HPDE6-E6E7 (cell line): ENCODE results near the gene SPARCL1.
"Not testable (repeated sequence)": the region's sequence is repeated elsewhere in the genome, so short reads cannot be mapped to it uniquely, and the experiment has no call there.

ENCODE experiments used
- DNase-seq: peaks from one replicate; pipeline ENCODE4 v3.0.0; 2011; ENCODE audit warnings: missing footprints; ENCODE audit errors: extremely low spot score

The SPARCL1 gene

DNA sequence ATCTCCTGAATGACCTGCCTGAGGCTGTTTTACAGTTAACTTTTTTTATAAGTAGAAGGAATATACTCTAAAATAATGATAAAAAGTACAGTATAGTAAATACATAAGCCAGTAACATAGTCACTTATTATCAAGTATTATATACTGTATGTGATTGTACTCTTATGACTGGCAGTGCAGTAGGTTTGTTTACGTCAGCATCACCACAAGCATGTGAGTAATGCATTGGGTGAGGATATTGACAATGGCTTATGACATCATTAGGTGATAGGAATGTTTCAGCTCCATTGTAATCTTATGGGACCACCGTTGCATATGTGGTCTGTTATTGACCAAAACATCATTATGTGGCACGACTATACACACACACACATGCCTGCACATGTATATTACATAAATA is 86.3 kb downstream of the SPARCL1 start:
- DNase-seq: no peak

DNA sequence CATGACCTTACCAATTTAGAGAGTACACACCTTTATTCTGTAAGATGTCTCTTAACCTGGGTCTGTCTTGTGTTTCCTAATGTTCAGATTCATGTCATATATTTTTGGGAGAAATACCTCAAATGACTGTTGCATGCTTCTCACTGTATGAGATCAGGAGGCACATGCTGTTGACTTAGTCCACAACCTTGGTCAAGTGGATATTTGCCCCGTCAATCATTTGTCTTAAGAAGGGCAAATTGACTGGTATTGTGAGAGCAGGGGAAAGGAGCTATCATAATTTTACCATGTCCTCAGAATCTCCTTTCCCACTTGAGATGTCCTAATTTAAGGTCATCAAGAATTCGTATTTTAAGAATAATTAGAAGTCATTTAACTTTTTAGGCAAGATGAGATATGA is 95.8 kb downstream of the SPARCL1 start:
- DNase-seq: no peak

DNA sequence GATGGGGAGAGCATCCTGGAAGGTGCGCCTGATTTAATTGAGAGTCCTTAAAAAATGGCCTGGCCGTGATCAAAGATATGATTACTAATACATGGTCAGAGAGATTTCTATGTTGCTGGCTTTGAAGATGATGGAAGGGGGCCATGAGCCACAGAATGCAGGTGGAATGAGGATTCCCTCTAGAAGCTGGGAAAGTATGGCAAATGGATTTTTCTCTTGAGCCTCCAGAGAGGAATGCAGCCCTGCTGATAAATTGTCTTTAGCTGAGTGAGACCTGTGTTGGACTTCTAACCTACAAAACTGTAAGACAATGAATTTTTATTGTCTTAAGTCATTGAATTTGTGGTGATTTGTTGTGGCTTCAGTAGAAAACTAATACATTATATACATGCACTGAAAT is 99.1 kb downstream of the SPARCL1 start:
- no peak for DNase-seq

DNA sequence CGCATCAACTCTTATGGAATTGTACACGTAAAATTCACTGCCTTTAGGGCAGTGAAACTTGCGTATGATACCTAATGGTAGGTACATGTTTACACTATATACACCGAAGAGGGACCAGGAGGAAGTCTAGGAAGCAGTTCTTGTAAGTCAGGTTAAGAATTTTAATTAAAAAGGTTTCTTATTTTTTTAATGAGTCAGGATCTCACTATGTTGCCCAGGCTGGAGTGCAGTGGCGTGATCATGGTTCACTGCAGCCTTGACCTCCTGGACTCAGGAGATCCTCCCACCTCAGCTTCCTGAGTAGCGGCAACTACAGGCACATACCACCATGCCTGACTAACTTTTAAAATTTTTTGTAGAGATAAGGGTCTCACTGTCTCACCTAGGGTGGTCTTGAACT is 100.2 kb downstream of the SPARCL1 start:
- no peak for DNase-seq

DNA sequence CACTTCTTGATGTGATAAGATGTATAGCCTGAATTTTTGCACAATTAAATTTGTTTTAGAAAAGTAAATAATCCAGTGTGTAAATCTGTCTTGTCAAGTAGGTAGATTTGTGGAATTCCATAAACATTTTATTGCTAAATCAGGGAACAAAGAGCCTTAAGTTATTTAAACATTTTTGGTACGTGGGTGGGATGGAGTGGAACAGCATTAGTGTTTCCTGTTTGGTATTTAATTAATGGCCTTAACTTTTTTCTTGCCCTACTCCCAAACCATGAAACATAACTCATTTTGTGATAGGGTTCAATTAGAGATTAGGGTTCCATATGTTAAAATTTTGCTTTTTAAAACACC is 101.7 kb downstream of the SPARCL1 start:
- DNase-seq: no peak

DNA sequence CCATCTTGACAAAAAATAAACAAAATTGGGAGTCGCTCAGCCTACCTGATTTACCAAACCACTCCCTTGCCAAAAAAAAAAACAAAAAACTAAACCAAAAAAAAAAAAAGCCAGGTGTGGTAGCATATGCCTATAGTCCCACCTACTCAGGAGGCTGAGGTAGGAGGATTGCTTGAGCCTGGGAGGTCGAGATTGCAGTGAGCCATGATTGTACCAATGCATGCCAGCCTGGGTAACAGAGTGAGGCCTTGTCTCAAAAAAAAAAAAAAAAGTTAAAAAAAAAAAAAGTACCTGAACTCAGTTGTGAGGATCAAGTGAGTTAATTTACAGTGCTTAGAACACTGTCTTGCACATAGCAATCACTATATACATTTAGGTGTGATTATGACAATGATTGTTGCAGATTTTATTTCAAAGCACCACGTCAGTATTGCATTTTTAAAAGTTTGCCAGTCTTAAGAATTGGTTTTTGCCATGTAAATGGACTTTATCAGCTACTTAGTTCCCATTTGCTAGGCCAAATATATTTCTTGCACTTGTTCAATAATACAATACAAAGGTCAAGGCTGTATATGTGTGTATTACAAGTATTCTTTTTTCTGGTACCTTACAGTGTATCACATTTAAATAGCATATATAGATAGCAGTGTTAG is 102.2 kb downstream of the SPARCL1 start:
- no peak for DNase-seq

DNA sequence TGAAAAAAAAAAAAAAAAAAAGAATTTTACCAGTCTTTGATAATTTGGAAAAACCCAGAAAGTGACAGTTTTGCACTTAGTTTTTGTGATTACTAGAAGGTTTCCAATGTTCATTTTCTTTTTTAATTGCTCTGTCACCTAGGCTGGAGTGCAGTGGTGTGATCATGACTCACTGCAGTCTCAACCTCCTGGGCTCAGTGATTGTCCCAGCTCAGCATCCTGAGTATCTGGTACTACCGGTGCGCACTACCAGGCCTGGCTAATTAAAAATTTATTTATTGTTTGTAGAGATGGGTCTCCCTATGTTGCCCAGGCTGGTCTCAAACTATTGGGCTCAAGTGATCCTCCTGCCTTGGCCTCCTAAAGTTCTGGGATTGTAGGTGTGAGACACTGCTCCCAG is 103.5 kb downstream of the SPARCL1 start:
- DNase-seq: no peak

DNA sequence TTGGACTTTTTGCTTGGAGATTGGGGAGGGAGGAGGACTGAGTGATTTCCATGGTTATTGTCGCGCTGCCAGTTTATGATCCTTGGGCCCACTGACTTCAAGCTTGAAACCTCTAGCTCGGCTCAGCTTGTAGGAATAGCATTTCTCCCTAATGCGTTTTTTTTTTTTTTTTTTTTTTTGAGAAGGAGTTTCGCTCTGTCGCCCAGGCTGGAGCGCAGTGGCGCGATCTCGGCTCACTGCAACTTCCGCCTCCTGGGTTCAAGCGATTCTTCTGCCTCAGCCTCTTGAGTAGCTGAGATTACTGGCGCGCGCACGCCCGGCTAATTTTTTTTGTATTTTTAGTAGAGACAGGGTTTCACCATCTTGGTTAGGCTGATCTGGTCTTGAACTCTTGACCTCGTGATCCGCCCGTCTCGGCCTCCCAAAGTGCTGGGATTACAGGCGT is 105.1 kb downstream of the SPARCL1 start:
- DNase-seq: not testable (repeated sequence)
